ENCODE results near the gene KIAA1191. TPM values are rescaled to one million over a fixed set of nuclear protein-coding genes. Genes with fewer than 3 reads are reported as not detected.

KIAA1191 gene
- total and polyA plus RNA-seq, 2 of the 8 experiments (the other 6 are each of a cell fraction or from before 2014, with no cell fraction given) = 86.4 to 88.0 TPM

- TF ChIP-seq ATF3 (IDR thresholded peaks at IDR 0.05; ENCODE audit: insufficient read depth, low read depth, low read length) = no peak
- TF ChIP-seq CHD7 (IDR thresholded peaks at IDR 0.05; ENCODE audit: insufficient replicate concordance, low read length) = no peak
- no peak for TF ChIP-seq HDAC6 (IDR thresholded peaks at IDR 0.05; ENCODE audit: low read depth, low read length)
These were observed 22.4 kb upstream of the KIAA1191 start (continued) for GRCh38 chr5:176383961-176384360.
